HTERT RPE-1 (cell line): ENCODE measurements around the gene SLC22A24.
"Not testable (repeated sequence)": the region's sequence is repeated elsewhere in the genome, so short reads cannot be mapped to it uniquely, and the experiment has no call there.

ENCODE experiments used
- in situ Hi-C: fragments of 300-500 bp; cut with MboI; formaldehyde crosslinking; loops from 4 replicates; pipeline ENCODE4 v1.14.3; 2020; ENCODE audit warnings: low sequenced_read_pairs

SLC22A24 gene

GRCh38 chr11:63144121-63144520 lies at the start of gene SLC22A24:
SLC22A24 (minus strand) TSS chr11:63144221; CDS start chr11:63143779, 442 bp downstream.
- in situ Hi-C loops: no loop called here

- in situ Hi-C loops: no loop called here
These were observed 36.5 kb upstream of the SLC22A24 start for GRCh38 chr11:63180536-63180935.

GRCh38 chr11:63179432-63180041 lies 35.5 kb upstream of the SLC22A24 start:
- in situ Hi-C loops: no loop called here

- in situ Hi-C loops: no loop called here
These were observed 33.9 kb upstream of the SLC22A24 start for GRCh38 chr11:63177872-63178271.

GRCh38 chr11:63165706-63166310 lies 21.8 kb upstream of the SLC22A24 start:
- in situ Hi-C loops: no loop called here

- in situ Hi-C loops: no loop called here
These were observed 11.8 kb upstream of the SLC22A24 start for GRCh38 chr11:63155794-63156193.

- in situ Hi-C loops: no loop called here
These were observed 2.6 kb upstream of the SLC22A24 start for GRCh38 chr11:63146581-63146980.

GRCh38 chr11:63142459-63142858 lies 1.6 kb downstream of the SLC22A24 start:
- in situ Hi-C loops: no loop called here

GRCh38 chr11:63132985-63133775 lies 10.8 kb downstream of the SLC22A24 start:
- in situ Hi-C loops: no loop called here

- in situ Hi-C loops: no loop called here
These were observed 44.5 kb downstream of the SLC22A24 start for GRCh38 chr11:63099555-63099954.

GRCh38 chr11:63080682-63081081 lies 63.3 kb downstream of the SLC22A24 start:
- in situ Hi-C loops: no loop called here

GRCh38 chr11:63046203-63046602 lies 97.8 kb downstream of the SLC22A24 start:
- in situ Hi-C loops: not testable (repeated sequence)

- in situ Hi-C loops: no loop called here
These were observed 101.4 kb downstream of the SLC22A24 start for GRCh38 chr11:63042596-63042995.

- in situ Hi-C loops: no loop called here
These were observed 111.6 kb downstream of the SLC22A24 start for GRCh38 chr11:63032457-63032856.
